SK-N-MC (cell line): Measurements from ENCODE around the gene LIMS2.

Experiments used
- DNase-seq: peaks from one replicate; pipeline ENCODE4 v3.0.0-alpha.2; 2011; ENCODE audit warnings: low read depth, low spot score
- H3K27ac ChIP-seq: fragments of 200-600 bp; sonication (generic); 2 replicates; pipeline ENCODE4 v1.5.1; 2016; ENCODE audit warnings: mixed run types
- H3K36me3 ChIP-seq: fragments of 200-600 bp; sonication (generic); 2 replicates; pipeline ENCODE4 v1.6.1; 2017; ENCODE audit warnings: antibody characterized with exemption, low read length, mixed read lengths; ENCODE audit not compliant: insufficient read depth
- H3K4me3 ChIP-seq: fragments of 200-600 bp; sonication (generic); 2 replicates; pipeline ENCODE4 v1.5.1; 2016
- H3K9ac ChIP-seq: fragments of 200-600 bp; sonication (generic); 2 replicates; pipeline ENCODE4 v1.8.0; 2017; ENCODE audit warnings: mixed run types, mixed read lengths; ENCODE audit not compliant: insufficient read length
- H3K9me3 ChIP-seq: fragments of 200-600 bp; sonication (generic); 2 replicates; pipeline ENCODE4 v1.6.1; 2017; ENCODE audit warnings: low read depth, mild to moderate bottlenecking, antibody characterized with exemption, low read length, moderate library complexity, mixed read lengths
- EZH2 ChIP-seq: fragments of 200-600 bp; sonication (generic); IDR thresholded peaks from one replicate; pipeline ENCODE4 v1.6.1; 2017; ENCODE audit warnings: antibody characterized with exemption
- FOXP2 ChIP-seq: optimal IDR thresholded peaks from 2 replicates; pipeline ENCODE3; 2011; ENCODE audit warnings: mild to moderate bottlenecking, moderate library complexity; ENCODE audit not compliant: insufficient read depth; ENCODE audit errors: extremely low read length, control extremely low read depth
- POLR2AphosphoS5 ChIP-seq: IDR thresholded peaks from 2 replicates; pipeline ENCODE4 v1.6.1; 2012; ENCODE audit warnings: mild to moderate bottlenecking, low read depth, low read length, borderline replicate concordance

LIMS2 gene

DNA sequence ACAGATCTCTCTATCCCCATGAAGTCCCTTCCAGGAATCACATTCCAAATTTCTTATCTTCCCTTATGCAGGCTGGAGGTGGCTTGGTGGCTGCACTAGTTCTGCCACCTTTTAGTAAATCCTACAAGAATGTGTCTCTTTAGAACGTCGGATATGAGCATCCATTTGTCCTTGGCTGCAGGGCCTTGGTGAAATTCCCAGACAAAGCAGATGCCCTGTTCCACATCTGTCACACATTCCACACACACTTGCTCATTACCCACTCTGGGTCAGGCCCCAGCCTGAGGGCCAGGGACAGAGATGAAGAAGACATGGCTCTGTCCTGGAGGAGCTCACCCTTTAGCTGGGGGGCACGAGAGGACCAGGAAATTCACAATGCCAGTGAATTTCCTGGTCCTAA lies 60.6 kb downstream of the LIMS2 start:
- H3K9ac ChIP-seq: no peak overlapping the region

DNA sequence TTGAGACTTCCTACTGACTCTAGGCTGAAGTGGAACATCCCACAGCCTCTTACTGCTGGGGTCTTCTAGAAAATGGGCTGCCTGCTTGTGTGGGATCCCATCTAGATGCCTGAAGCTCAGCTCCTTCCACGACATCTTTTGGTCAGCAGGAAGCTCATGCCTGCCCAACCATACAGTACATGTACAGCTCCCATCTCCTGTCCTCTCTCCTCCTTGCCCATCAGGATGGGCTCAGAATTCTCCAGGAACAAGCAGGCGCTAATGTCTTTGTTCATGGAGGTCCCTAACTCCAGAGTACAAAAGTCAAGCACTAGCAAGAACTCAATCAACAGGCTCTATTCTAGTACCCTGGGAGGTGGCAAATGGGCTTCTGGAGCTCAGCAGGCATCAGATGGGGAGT lies 61.1 kb downstream of the LIMS2 start:
- Histone ChIP-seq H3K36me3 (no peaks in the 10 kb centered on the region), H3K9me3 (peaks cover 4% of the 10 kb centered on the region; the same call in 1 of the 2 replicates), H3K4me3 (no peak overlapping the region), H3K9ac (no peak overlapping the region), H3K27ac (no peak overlapping the region)
- no peak for TF ChIP-seq EZH2
- no peak for TF ChIP-seq POLR2AphosphoS5
- no peak for TF ChIP-seq FOXP2
- DNase-seq: no peak

More for the DNA sequence above, 60.6 kb downstream of the LIMS2 start:
- peaks cover 4% of the 10 kb centered on the region; the same call in 1 of the 2 replicates for H3K9me3 ChIP-seq
- no peak for DNase-seq
- no peaks in the 10 kb centered on the region for H3K36me3 ChIP-seq
- H3K27ac ChIP-seq: no peak overlapping the region
- TF ChIP-seq FOXP2 (no peak), POLR2AphosphoS5 (no peak), EZH2 (no peak)
- H3K4me3 ChIP-seq: no peak overlapping the region

DNA sequence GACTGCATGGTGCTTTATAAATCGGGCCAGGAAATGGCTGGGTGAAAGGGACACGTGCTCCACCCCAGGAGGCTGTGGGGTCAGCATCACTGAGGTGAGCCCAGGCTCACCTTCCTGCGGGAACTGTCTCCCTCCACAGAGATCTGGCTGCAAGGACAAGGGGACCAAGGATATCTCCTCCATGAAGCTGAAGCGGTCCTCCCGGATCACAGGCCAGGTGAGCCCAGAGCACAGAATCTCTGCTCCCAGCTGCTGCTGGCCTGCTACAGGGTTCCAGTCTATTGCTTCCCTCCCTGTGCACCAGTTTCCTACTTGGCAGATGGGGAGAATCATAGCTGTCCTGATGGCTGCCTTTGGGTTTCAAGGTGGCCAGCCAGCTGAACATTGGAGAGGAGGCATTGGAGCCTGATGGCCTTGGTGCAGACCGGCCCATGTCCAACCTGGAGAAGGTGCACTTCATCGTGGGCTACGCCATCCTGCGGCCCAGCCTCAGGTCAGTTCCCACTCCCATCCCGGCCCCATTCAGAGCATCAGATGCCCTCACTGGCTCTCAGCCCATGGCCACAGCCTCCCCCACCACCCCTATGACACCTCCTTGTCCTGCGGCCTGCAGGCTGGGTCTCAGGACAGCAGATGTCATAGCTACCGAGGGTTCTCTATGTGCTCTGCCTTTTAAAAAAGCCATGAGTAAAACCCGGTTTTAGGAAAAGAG lies 63.1 kb downstream of the LIMS2 start:
- TF ChIP-seq EZH2: no peak
- no peak for TF ChIP-seq POLR2AphosphoS5
- TF ChIP-seq FOXP2: no peak
- Histone ChIP-seq H3K9me3 (peaks cover 4% of the 10 kb centered on the region; the same call in 1 of the 2 replicates), H3K9ac (no peak overlapping the region), H3K4me3 (no peak overlapping the region), H3K36me3 (no peaks in the 10 kb centered on the region), H3K27ac (no peak overlapping the region)
- no peak for DNase-seq

- Histone ChIP-seq H3K4me3 (no peak overlapping the region), H3K36me3 (no peaks in the 10 kb centered on the region), H3K9me3 (peaks cover 4% of the 10 kb centered on the region; the same call in 1 of the 2 replicates), H3K27ac (no peak overlapping the region), H3K9ac (no peak overlapping the region)
- DNase-seq: no peak
- TF ChIP-seq POLR2AphosphoS5: no peak
- TF ChIP-seq EZH2: no peak
- no peak for TF ChIP-seq FOXP2
These were observed 64.0 kb downstream of the LIMS2 start for GRCh38 chr2:127611076-127611925.

GRCh38 chr2:127610561-127610960 lies 64.8 kb downstream of the LIMS2 start:
- H3K9me3 ChIP-seq: peaks cover 4% of the 10 kb centered on the region; the same call in 1 of the 2 replicates
- TF ChIP-seq EZH2 (no peak), POLR2AphosphoS5 (no peak), FOXP2 (no peak)

DNA sequence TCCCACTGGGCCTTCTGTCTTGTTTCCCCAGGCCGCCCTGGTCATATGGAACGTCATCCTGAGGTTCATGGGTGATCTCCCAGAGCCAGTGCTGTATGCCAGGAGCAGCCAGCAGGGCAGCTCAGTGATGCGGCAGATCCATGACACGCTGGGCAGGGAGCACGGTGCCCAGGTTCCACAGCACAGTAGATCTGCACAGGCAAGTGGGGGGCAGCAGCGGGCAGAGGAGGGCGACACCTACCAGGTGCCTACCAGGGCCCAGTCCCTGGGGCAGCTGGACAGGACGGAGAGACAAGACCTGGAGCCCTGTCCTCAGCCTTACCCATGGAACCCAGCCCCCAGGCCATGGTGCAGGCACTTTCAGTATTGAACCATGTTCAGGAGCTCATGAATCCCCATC lies 65.5 kb downstream of the LIMS2 start:
- Histone ChIP-seq H3K36me3 (no peaks in the 10 kb centered on the region), H3K4me3 (no peak overlapping the region), H3K27ac (no peak overlapping the region), H3K9me3 (peaks cover 4% of the 10 kb centered on the region; the same call in 1 of the 2 replicates), H3K9ac (no peak overlapping the region)
- no peak for DNase-seq
- TF ChIP-seq POLR2AphosphoS5: no peak
- TF ChIP-seq FOXP2: no peak
- TF ChIP-seq EZH2: no peak

More at GRCh38 chr2:127610561-127610960, 64.8 kb downstream of the LIMS2 start:
- H3K9ac ChIP-seq: no peak overlapping the region
- no peak overlapping the region for H3K4me3 ChIP-seq
- no peak for DNase-seq
- no peaks in the 10 kb centered on the region for H3K36me3 ChIP-seq
- H3K27ac ChIP-seq: no peak overlapping the region

GRCh38 chr2:127609031-127609751 lies 66.1 kb downstream of the LIMS2 start:
- Histone ChIP-seq H3K9me3 (peaks cover 4% of the 10 kb centered on the region; the same call in 1 of the 2 replicates), H3K4me3 (no peak overlapping the region), H3K27ac (no peak overlapping the region), H3K9ac (no peak overlapping the region), H3K36me3 (no peaks in the 10 kb centered on the region)
- TF ChIP-seq EZH2 (no peak), POLR2AphosphoS5 (no peak), FOXP2 (no peak)
- DNase-seq: no peak

DNA sequence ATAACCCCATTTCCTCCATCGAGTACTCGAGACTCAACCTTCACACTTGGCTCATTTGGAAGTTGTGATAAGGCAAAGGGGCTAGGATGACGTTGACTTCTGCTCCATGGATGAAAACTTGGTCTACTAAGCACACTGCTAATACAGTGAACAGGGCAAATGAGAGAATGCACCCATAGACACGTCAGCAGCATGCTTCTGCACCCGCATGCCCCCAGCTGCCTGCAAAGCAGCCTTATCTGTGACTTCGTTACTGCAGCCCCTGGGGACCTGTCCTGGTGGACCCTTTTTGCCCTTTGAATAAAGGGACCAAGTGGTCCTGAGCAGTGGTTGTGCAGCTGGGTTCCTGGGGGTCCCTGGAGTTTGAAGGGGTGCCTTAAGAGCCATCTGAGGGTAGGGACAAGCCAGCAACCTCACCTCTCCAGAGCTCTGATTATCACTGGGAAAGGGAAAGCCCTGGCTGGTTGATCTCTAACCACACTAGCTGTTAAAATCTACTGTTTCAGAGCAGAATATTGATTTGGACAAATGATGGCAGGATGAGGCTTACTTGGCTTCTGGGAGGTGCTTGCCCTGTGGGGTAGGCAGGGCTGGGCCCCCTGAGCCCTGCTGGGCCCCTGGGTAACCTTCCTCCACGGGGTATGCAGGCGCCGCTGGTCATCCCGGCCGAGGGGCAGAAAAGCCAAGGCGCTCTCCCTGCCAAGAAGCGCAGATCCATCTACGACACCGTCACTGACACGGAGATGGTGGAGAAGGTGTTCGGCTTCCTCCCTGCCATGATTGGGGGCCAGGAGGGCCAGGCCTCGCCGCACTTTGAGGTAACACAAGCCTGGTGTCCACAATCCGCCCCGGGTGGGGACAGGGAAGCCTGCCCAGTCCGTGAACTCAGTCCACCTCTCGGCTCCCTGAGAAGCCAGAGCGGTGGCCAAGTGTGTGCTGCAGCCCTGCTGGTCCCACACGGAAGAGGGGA lies 67.0 kb downstream of the LIMS2 start:
- Histone ChIP-seq H3K27ac (no peak overlapping the region), H3K36me3 (no peaks in the 10 kb centered on the region), H3K4me3 (no peak overlapping the region), H3K9ac (no peak overlapping the region), H3K9me3 (no peaks in the 10 kb centered on the region; the same call in 1 of the 2 replicates)
- TF ChIP-seq EZH2 (no peak), FOXP2 (no peak), POLR2AphosphoS5 (no peak)
- no peak for DNase-seq
